Measurements from ENCODE around the gene ZNF112.

DNA sequence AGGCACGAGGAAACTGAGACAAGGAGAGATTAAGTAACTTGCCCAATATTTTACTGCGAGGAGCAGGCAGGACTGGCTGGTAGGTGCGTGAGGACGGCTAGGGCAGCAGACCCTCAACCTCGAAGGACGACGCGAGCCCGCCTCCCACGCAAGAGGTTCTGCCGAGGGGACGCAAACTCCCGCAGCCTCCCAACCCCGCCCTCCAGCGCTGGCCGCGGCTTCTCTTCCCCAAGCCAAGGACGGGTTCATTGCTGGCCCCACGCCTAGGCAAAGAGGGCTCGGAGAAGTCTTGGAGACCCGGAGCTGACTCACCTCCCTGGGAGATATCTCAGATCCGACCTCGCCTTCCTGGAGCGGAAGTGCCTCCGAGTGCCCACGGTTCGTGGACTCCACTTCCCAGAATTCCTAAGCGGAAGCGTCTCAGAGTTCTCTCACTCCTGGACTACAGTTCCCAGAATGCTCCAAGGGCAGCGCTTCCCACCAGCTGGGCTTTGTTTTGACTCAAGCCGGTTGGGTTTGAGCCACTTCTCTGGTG is 51.8 kb downstream of the ZNF112 start, which contains the start of gene ZNF235:
- TF ChIP-seq EZH2 (IDR thresholded peaks at IDR 0.05) (no peak), POLR2AphosphoS5 (IDR thresholded peaks at IDR 0.05; ENCODE audit: borderline replicate concordance, low read depth, low read length) (peak; percentile 84), FOXP2 (optimal IDR thresholded peaks at IDR 0.05; ENCODE audit: control extremely low read depth, extremely low read length, insufficient read depth) (peak; percentile 19)

Measured in SK-N-MC (cell line).